ENCODE measurements around the gene TBC1D10B. TPM values are rescaled to one million over a fixed set of nuclear protein-coding genes. Genes with fewer than 3 reads are reported as not detected.

The TBC1D10B gene
- total RNA-seq, 1 experiment from 2014 or later, result 12.6 TPM

GRCh38 chr16:30358990-30359870 lies 11.1 kb downstream of the TBC1D10B start:
- in situ Hi-C loops (cut with HindIII; ENCODE audit: low pct_unique_long_range_greater_than_20kb, low sequenced_read_pairs), result no loop called here
- DNase-seq (ENCODE audit: low read depth, low spot score), result no peak

GRCh38 chr16:30358577-30358936 lies 11.7 kb downstream of the TBC1D10B start:
- in situ Hi-C loops (cut with HindIII; ENCODE audit: low pct_unique_long_range_greater_than_20kb, low sequenced_read_pairs), result no loop called here
- DNase-seq (ENCODE audit: low read depth, low spot score), result no peak

- in situ Hi-C loops (cut with HindIII; ENCODE audit: low pct_unique_long_range_greater_than_20kb, low sequenced_read_pairs), result no loop called here
- no peak for DNase-seq (ENCODE audit: low read depth, low spot score)
Measured at GRCh38 chr16:30357715-30358576, 12.3 kb downstream of the TBC1D10B start.

- DNase-seq (ENCODE audit: low read depth, low spot score), result no peak
- in situ Hi-C loops (cut with HindIII; ENCODE audit: low pct_unique_long_range_greater_than_20kb, low sequenced_read_pairs), result no loop called here
Measured at GRCh38 chr16:30357085-30357714, 13.1 kb downstream of the TBC1D10B start.

- no peak for DNase-seq (ENCODE audit: low read depth, low spot score)
- in situ Hi-C loops (cut with HindIII; ENCODE audit: low pct_unique_long_range_greater_than_20kb, low sequenced_read_pairs), result no loop called here
Measured at GRCh38 chr16:30356401-30357084, 13.8 kb downstream of the TBC1D10B start.

- in situ Hi-C loops (cut with HindIII; ENCODE audit: low pct_unique_long_range_greater_than_20kb, low sequenced_read_pairs), result no loop called here
- DNase-seq (ENCODE audit: low read depth, low spot score), result no peak
Measured at GRCh38 chr16:30355954-30356308, 14.4 kb downstream of the TBC1D10B start.

- in situ Hi-C loops (cut with HindIII; ENCODE audit: low pct_unique_long_range_greater_than_20kb, low sequenced_read_pairs), result no loop called here
- peak; percentile 98 for DNase-seq (ENCODE audit: low read depth, low spot score)
Measured at GRCh38 chr16:30355144-30355953, 14.9 kb downstream of the TBC1D10B start, which contains the start of gene CD2BP2. CD2BP2 (minus strand) TSS chr16:30355308; CDS start chr16:30354681, 627 bp downstream.

GRCh38 chr16:30354423-30355143 lies 15.7 kb downstream of the TBC1D10B start:
- in situ Hi-C loops (cut with HindIII; ENCODE audit: low pct_unique_long_range_greater_than_20kb, low sequenced_read_pairs), result no loop called here

GRCh38 chr16:30353438-30354129 lies 16.7 kb downstream of the TBC1D10B start:
- in situ Hi-C loops (cut with HindIII; ENCODE audit: low pct_unique_long_range_greater_than_20kb, low sequenced_read_pairs), result no loop called here
- DNase-seq (ENCODE audit: low read depth, low spot score), result no peak

More at GRCh38 chr16:30354423-30355143, 15.7 kb downstream of the TBC1D10B start:
- no peak for DNase-seq (ENCODE audit: low read depth, low spot score)

- in situ Hi-C loops (cut with HindIII; ENCODE audit: low pct_unique_long_range_greater_than_20kb, low sequenced_read_pairs), result no loop called here
- DNase-seq (ENCODE audit: low read depth, low spot score), result peak; percentile 22
Measured at GRCh38 chr16:30352488-30353401, 17.5 kb downstream of the TBC1D10B start.

- DNase-seq (ENCODE audit: low read depth, low spot score), result no peak
- in situ Hi-C loops (cut with HindIII; ENCODE audit: low pct_unique_long_range_greater_than_20kb, low sequenced_read_pairs), result no loop called here
Measured at GRCh38 chr16:30351586-30352419, 18.5 kb downstream of the TBC1D10B start.

- in situ Hi-C loops (cut with HindIII; ENCODE audit: low pct_unique_long_range_greater_than_20kb, low sequenced_read_pairs), result no loop called here
- no peak for DNase-seq (ENCODE audit: low read depth, low spot score)
Measured at GRCh38 chr16:30351001-30351441, 19.3 kb downstream of the TBC1D10B start.

GRCh38 chr16:30350134-30350871 lies 20.0 kb downstream of the TBC1D10B start:
- in situ Hi-C loops (cut with HindIII; ENCODE audit: low pct_unique_long_range_greater_than_20kb, low sequenced_read_pairs), result no loop called here
- no peak for DNase-seq (ENCODE audit: low read depth, low spot score)
